ENCODE data around the gene EPHB1. TPM values are rescaled to one million over a fixed set of nuclear protein-coding genes. Genes with fewer than 3 reads are reported as not detected.

The EPHB1 gene
- total RNA-seq, 1 donor from 2014 or later, result 3.0 TPM

DNA sequence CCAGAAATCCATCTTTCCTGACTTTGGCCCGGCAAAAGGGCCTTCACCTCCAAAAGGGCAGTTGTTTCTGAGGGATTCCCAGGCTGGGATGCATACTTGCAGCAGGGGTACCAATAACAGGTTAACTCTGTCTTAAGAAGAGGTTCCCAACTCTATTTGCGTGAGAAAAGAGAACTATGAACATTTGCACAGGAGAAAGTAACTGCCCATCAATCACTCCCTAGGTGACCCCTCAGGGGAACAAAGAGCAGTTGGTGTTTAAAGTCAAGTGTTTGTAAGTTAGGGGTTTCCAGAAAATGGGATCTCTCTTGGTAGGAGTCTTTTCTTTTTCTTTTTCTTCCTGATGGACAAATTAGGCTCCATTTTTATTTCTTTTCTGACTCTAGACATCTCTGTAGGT lies 97.3 kb downstream of the EPHB1 start:
- H3K27ac ChIP-seq, result no peak overlapping the region
- no peaks in the 10 kb centered on the region for H3K4me1 ChIP-seq
- intact Hi-C loops (cut with DNase I), result no loop called here
- peaks cover 8% of the 10 kb centered on the region for H3K9me3 ChIP-seq
- DNase-seq (no peak), ATAC-seq (no peak)
- TF ChIP-seq, protein P1, sequence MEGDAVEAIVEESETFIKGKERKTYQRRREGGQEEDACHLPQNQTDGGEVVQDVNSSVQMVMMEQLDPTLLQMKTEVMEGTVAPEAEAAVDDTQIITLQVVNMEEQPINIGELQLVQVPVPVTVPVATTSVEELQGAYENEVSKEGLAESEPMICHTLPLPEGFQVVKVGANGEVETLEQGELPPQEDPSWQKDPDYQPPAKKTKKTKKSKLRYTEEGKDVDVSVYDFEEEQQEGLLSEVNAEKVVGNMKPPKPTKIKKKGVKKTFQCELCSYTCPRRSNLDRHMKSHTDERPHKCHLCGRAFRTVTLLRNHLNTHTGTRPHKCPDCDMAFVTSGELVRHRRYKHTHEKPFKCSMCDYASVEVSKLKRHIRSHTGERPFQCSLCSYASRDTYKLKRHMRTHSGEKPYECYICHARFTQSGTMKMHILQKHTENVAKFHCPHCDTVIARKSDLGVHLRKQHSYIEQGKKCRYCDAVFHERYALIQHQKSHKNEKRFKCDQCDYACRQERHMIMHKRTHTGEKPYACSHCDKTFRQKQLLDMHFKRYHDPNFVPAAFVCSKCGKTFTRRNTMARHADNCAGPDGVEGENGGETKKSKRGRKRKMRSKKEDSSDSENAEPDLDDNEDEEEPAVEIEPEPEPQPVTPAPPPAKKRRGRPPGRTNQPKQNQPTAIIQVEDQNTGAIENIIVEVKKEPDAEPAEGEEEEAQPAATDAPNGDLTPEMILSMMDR (IDR thresholded peaks at IDR 0.05), result no peak
- H3K4me3 ChIP-seq, result no peak overlapping the region
- no peaks in the 10 kb centered on the region for H3K36me3 ChIP-seq
- no peaks in the 10 kb centered on the region for H3K27me3 ChIP-seq (ENCODE audit: low read depth)

DNA sequence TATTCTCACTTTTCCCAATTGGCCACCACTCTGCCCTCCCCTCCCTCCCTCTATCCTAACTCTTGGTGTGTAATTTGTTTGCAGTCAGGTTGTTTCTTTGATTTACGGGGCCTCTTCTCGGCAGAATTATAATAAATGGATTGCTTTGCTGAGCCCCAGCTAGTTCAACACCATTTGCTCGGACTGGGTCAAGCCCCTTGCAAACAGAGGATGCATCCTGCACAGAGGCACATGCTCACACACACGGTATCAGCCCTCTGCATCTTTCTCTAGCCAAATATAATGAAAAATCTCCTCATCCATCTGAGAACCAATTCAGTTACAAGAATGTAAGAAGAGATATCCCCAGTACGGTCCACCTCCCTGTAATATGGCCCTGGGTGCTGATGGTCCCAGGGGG lies 97.7 kb downstream of the EPHB1 start:
- no peaks in the 10 kb centered on the region for H3K27me3 ChIP-seq (ENCODE audit: low read depth)
- H3K9me3 ChIP-seq, result peaks cover 8% of the 10 kb centered on the region
- H3K4me3 ChIP-seq, result no peak overlapping the region
- DNase-seq (no peak), ATAC-seq (no peak)
- TF ChIP-seq, protein P1 (IDR thresholded peaks at IDR 0.05), result no peak
- H3K27ac ChIP-seq, result no peak overlapping the region
- H3K4me1 ChIP-seq, result no peaks in the 10 kb centered on the region
- intact Hi-C loops (cut with DNase I), result no loop called here
- H3K36me3 ChIP-seq, result no peaks in the 10 kb centered on the region

DNA sequence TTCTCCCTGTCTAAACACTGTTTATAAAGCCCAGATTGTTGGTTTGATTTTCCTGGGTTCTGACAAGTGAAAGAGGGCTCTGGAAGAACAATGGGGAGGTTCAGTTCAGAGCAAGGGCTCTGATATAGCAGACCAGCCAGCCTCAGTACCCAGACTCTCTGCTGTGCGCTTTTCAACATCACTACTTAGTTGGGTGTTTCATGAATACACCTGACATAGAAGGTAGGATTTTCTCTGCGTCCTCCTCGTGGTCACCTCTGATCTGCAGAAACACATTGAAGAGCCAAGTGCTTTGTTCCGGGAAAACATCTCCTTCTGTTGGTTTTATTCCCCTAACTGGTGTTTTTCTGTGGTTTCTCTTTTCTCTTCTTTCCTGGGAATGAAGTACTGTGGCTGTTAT lies 99.5 kb downstream of the EPHB1 start:
- no peak overlapping the region for H3K4me3 ChIP-seq
- ATAC-seq, result no peak
- H3K27ac ChIP-seq, result no peak overlapping the region
- H3K27me3 ChIP-seq (ENCODE audit: low read depth), result no peaks in the 10 kb centered on the region
- TF ChIP-seq, protein P1 (IDR thresholded peaks at IDR 0.05), result no peak
- peaks cover 8% of the 10 kb centered on the region for H3K9me3 ChIP-seq
- intact Hi-C loops (cut with DNase I), result no loop called here
- H3K36me3 ChIP-seq, result no peaks in the 10 kb centered on the region
- no peak for DNase-seq
- H3K4me1 ChIP-seq, result no peaks in the 10 kb centered on the region

DNA sequence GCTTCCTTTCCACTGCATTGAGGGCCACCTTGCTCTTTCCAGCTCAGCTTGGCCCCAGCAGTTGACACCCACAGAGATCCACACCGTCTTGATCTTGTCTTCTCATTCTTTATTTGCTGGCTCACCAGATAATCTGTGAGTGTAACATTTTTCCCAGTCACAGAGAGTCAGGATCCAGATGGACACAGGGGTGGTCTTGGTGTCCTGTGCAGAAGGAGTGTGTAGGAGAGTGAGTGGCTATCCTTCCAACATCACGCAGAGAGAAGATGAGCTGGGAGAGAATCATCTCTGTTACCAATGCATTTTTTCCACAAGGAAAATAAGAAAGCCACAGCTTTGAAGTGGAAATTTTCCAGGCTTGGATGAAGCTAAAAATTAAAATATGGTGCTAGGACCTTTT lies 100.1 kb downstream of the EPHB1 start:
- H3K27ac ChIP-seq, result no peak overlapping the region
- H3K9me3 ChIP-seq, result peaks cover 8% of the 10 kb centered on the region
- H3K36me3 ChIP-seq, result no peaks in the 10 kb centered on the region
- no peak overlapping the region for H3K4me3 ChIP-seq
- ATAC-seq, result no peak
- DNase-seq, result no peak
- intact Hi-C loops (cut with DNase I), result no loop called here
- H3K27me3 ChIP-seq (ENCODE audit: low read depth), result no peaks in the 10 kb centered on the region
- H3K4me1 ChIP-seq, result no peaks in the 10 kb centered on the region
- TF ChIP-seq, protein P1 (IDR thresholded peaks at IDR 0.05), result no peak

DNA sequence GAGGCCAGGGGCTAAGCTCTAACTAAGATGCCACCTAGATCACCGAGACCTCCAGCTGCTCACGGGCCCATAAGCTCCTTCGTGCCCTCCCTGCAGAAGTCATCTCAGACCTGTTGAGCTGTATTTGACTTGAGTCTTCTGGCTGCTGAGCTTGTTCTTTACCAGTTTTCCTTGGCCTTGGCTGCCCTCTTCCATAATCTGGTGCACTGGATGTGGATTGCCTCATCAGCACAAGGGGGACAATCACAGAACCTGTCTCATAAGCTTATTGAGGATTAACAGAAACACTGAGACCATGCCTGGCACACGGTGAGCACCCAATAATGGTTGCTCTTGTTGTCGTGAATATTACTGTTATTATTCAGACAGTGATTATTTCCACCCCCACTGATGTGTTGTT lies 101.1 kb downstream of the EPHB1 start:
- Histone ChIP-seq H3K27me3 (ENCODE audit: low read depth) (no peaks in the 10 kb centered on the region), H3K36me3 (no peaks in the 10 kb centered on the region), H3K27ac (no peak overlapping the region), H3K4me1 (no peaks in the 10 kb centered on the region), H3K4me3 (no peak overlapping the region), H3K9me3 (peaks cover 6% of the 10 kb centered on the region)
- intact Hi-C loops (cut with DNase I), result no loop called here
- no peak for ATAC-seq
- no peak for DNase-seq
- TF ChIP-seq, protein P1 (IDR thresholded peaks at IDR 0.05), result no peak

DNA sequence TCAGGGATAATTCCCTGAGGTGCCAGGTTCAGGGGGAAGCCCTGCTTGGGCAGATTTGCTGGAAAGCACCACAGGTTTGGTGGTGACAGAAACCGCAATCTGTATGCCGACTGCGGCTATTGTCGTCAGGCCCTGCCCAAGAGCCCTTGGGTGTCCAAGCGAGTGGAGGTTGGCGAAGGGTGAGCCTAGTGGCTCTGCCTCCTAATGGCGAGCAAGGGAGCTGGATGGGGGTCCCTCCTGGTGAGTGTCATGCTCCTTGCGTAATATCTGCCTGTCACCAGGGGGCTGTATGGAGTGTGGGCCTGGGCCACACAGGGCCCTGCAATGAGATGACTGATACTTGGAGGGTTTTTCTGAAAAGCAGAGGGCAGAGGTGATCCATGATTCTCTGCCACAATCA lies 101.6 kb downstream of the EPHB1 start:
- Histone ChIP-seq H3K4me1 (no peaks in the 10 kb centered on the region), H3K27me3 (ENCODE audit: low read depth) (no peaks in the 10 kb centered on the region), H3K36me3 (no peaks in the 10 kb centered on the region), H3K9me3 (peaks cover under 1% of the 10 kb centered on the region), H3K4me3 (no peak overlapping the region), H3K27ac (no peak overlapping the region)
- TF ChIP-seq, protein P1 (IDR thresholded peaks at IDR 0.05), result no peak
- intact Hi-C loops (cut with DNase I), result no loop called here
- DNase-seq (no peak), ATAC-seq (no peak)

Measured in lower lobe of right lung (tissue), 2 donors.